K562 (cell line): ENCODE measurements around the gene OR6C76. TPM values are rescaled to one million over a fixed set of nuclear protein-coding genes. Genes with fewer than 3 reads are reported as not detected.
A peak's percentile ranks its signal among the peaks of the same experiment; 100 is the strongest.
"Not testable (repeated sequence)": the region's sequence is repeated elsewhere in the genome, so short reads cannot be mapped to it uniquely, and the experiment has no call there.

Experiments used
- ARNT ChIP-seq, 2 experiments: fragments of 450-650 bp; IDR thresholded peaks; 2 replicates each; pipeline ENCODE4 v1.6.1; 2016; ENCODE audit warnings: mild to moderate bottlenecking in 1 of 2
- BCOR ChIP-seq: fragments of 450-650 bp; IDR thresholded peaks from 2 replicates; pipeline ENCODE4 v1.6.1; 2016
- CBFA2T3 ChIP-seq: fragments of 450-650 bp; IDR thresholded peaks from 2 replicates; pipeline ENCODE4 v1.6.1; 2017
- DMBX1 ChIP-seq: fragments of 250-450 bp; sonication (Bioruptor Pico); IDR thresholded peaks from 2 replicates; pipeline ENCODE4 v1.8.0; 2022; ENCODE audit warnings: inconsistent platforms, mild to moderate bottlenecking, moderate library complexity, borderline replicate concordance
- ETV5 ChIP-seq: sonication (generic); formaldehyde crosslinking; IDR thresholded peaks from 2 replicates; pipeline ENCODE4 v1.4.0; 2020; ENCODE audit warnings: low read depth, mild to moderate bottlenecking, missing genetic modification reagents
- GATA2 ChIP-seq: sonication (generic); formaldehyde crosslinking; IDR thresholded peaks from 2 replicates; pipeline ENCODE4 v1.4.0; 2020; ENCODE audit warnings: mild to moderate bottlenecking, missing genetic modification reagents
- KDM1A ChIP-seq, 2 experiments: fragments of 450-650 bp; IDR thresholded peaks; 2 replicates each; pipeline ENCODE4 v1.6.1; 2016; ENCODE audit warnings: mild to moderate bottlenecking in 2 of 2
- LEF1 ChIP-seq: fragments of 450-650 bp; IDR thresholded peaks from 2 replicates; pipeline ENCODE4 v1.6.1; 2016; ENCODE audit warnings: mild to moderate bottlenecking
- NR2C1 ChIP-seq, 2 experiments: fragments of 450-650 bp; IDR thresholded peaks; 2 replicates each; pipeline ENCODE4 v1.6.1; 2017; ENCODE audit warnings: mild to moderate bottlenecking in 2 of 2, antibody characterized with exemption in 1 of 2, inconsistent platforms in 1 of 2, missing compliant biosample characterization in 1 of 2, missing genetic modification characterization in 1 of 2
- SMAD3 ChIP-seq: fragments of 450-650 bp; formaldehyde crosslinking; conservative IDR thresholded peaks from 2 replicates; pipeline ENCODE4 v1.4.0; 2020; ENCODE audit warnings: mild to moderate bottlenecking
- ZNF384 ChIP-seq: IDR thresholded peaks from 2 replicates; pipeline ENCODE4 v1.6.1; 2012; ENCODE audit warnings: low read depth, low read length, improper control_type of control experiment
- polyA plus RNA-seq, 8 experiments: library from polyadenylated mRNA; depleted of rRNA in 4 of 8; stranded (reverse) in 5 of 8; unstranded in 3 of 8; fragments of >200 nt; fragmentation: Nextera tagmentation in 2 of 8; fragmentation: Illumina TruSeq in 1 of 8; extraction: Ambion mirVana in 2 of 8; extraction: Trizol in 1 of 8; gene quantifications; 2 replicates each; pipeline versions ENCODE4 v1.2.1 to v1.2.3, GENCODE V29; 2011 to 2014; ENCODE audit warnings: inconsistent platforms in 1 of 8, missing spikeins in 1 of 8
- total RNA-seq, 7 experiments: library from RNA; depleted of rRNA in 6 of 7; stranded (reverse); fragments of >200 nt in 6 of 7; fragmentation: Illumina TruSeq in 2 of 7; extraction: Trizol in 2 of 7; gene quantifications; 2 replicates each; pipeline versions ENCODE4 v1.2.1 to v1.2.3, GENCODE V29; 2011 to 2021; ENCODE audit warnings: low replicate concordance in 1 of 7
- TF ChIP-seq, protein P1 (sequence below), 3 experiments: fragments of 200-800 bp in 1 of 3; fragments of 250-450 bp in 1 of 3; fragments of 450-650 bp in 1 of 3; sonication (Bioruptor Pico) in 1 of 3; sonication (Bioruptor generic) in 1 of 3; formaldehyde crosslinking in 1 of 3; IDR thresholded peaks; 2 replicates each; pipeline versions ENCODE4 v1.6.1 to v1.8.0; 2016 to 2022; ENCODE audit warnings: mild to moderate bottlenecking in 2 of 3, missing genetic modification characterization in 2 of 3, missing compliant biosample characterization in 1 of 3, moderate library complexity in 1 of 3
- TF ChIP-seq, protein P2 (sequence below), 2 experiments: fragments of 450-650 bp in 1 of 2; sonication (generic) in 1 of 2; formaldehyde crosslinking in 1 of 2; IDR thresholded peaks; 2 replicates each; pipeline versions ENCODE4 v1.7.1 to v1.9.0; 2016 to 2022; ENCODE audit warnings: inconsistent platforms in 1 of 2, mild to moderate bottlenecking in 1 of 2, missing genetic modification reagents in 1 of 2
- TF ChIP-seq, protein P3 (sequence below): IDR thresholded peaks from 2 replicates; pipeline ENCODE4 v1.6.1; 2014; ENCODE audit warnings: antibody characterized with exemption

Gene OR6C76
- total and polyA plus RNA-seq, 9 of the 15 experiments (the other 6 are each of a cell fraction or from before 2014, with no cell fraction given): not detected

DNA sequence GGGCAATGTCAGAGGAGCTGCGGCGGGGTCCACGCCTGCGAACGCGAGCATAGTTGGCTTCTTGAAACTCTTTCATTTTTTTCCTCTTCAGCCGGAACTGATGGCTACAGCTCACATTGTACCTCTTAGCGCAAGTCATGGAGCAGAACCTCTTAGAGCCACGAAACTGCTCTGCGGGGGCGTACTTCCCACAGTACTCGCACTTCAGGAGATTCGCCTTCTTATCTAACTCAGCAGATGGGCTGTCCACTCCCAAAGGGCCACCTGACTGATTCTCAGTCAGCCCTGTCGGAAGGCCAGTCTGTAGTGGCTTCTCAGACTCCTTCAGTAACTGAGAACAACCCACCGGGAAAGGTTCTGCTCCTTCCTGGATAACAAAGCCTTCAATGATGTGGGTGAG lies 13.9 kb upstream of the OR6C76 start (continued):
- TF ChIP-seq, protein P1, sequence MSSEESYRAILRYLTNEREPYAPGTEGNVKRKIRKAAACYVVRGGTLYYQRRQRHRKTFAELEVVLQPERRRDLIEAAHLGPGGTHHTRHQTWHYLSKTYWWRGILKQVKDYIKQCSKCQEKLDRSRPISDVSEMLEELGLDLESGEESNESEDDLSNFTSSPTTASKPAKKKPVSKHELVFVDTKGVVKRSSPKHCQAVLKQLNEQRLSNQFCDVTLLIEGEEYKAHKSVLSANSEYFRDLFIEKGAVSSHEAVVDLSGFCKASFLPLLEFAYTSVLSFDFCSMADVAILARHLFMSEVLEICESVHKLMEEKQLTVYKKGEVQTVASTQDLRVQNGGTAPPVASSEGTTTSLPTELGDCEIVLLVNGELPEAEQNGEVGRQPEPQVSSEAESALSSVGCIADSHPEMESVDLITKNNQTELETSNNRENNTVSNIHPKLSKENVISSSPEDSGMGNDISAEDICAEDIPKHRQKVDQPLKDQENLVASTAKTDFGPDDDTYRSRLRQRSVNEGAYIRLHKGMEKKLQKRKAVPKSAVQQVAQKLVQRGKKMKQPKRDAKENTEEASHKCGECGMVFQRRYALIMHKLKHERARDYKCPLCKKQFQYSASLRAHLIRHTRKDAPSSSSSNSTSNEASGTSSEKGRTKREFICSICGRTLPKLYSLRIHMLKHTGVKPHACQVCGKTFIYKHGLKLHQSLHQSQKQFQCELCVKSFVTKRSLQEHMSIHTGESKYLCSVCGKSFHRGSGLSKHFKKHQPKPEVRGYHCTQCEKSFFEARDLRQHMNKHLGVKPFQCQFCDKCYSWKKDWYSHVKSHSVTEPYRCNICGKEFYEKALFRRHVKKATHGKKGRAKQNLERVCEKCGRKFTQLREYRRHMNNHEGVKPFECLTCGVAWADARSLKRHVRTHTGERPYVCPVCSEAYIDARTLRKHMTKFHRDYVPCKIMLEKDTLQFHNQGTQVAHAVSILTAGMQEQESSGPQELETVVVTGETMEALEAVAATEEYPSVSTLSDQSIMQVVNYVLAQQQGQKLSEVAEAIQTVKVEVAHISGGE (CRISPR knock-in tag; IDR thresholded peaks at IDR 0.05): peak in 2 of 3 experiments; percentile 78 to 89; a peak in 4 of 6 replicates
- 0 out of 2 replicates have a peak, but pooled peaks have one; percentile 19 for TF ChIP-seq SMAD3 (CRISPR knock-in tag)
- TF ChIP-seq LEF1: peak; percentile 82
- peak; percentile 67 for TF ChIP-seq DMBX1 (CRISPR knock-in tag)
- TF ChIP-seq KDM1A (IDR thresholded peaks at IDR 0.05): peak; percentile 79 to 88
- TF ChIP-seq, protein P2, sequence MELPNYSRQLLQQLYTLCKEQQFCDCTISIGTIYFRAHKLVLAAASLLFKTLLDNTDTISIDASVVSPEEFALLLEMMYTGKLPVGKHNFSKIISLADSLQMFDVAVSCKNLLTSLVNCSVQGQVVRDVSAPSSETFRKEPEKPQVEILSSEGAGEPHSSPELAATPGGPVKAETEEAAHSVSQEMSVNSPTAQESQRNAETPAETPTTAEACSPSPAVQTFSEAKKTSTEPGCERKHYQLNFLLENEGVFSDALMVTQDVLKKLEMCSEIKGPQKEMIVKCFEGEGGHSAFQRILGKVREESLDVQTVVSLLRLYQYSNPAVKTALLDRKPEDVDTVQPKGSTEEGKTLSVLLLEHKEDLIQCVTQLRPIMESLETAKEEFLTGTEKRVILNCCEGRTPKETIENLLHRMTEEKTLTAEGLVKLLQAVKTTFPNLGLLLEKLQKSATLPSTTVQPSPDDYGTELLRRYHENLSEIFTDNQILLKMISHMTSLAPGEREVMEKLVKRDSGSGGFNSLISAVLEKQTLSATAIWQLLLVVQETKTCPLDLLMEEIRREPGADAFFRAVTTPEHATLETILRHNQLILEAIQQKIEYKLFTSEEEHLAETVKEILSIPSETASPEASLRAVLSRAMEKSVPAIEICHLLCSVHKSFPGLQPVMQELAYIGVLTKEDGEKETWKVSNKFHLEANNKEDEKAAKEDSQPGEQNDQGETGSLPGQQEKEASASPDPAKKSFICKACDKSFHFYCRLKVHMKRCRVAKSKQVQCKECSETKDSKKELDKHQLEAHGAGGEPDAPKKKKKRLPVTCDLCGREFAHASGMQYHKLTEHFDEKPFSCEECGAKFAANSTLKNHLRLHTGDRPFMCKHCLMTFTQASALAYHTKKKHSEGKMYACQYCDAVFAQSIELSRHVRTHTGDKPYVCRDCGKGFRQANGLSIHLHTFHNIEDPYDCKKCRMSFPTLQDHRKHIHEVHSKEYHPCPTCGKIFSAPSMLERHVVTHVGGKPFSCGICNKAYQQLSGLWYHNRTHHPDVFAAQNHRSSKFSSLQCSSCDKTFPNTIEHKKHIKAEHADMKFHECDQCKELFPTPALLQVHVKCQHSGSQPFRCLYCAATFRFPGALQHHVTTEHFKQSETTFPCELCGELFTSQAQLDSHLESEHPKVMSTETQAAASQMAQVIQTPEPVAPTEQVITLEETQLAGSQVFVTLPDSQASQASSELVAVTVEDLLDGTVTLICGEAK (IDR thresholded peaks at IDR 0.05): peak; percentile 74
- TF ChIP-seq, protein P2 (CRISPR knock-in tag; IDR thresholded peaks at IDR 0.05): not testable (repeated sequence)
- peak; percentile 38; the same call in 1 of the 2 replicates for TF ChIP-seq ETV5 (CRISPR knock-in tag)
- peak; percentile 92 for TF ChIP-seq BCOR
- peak; percentile 67 for TF ChIP-seq GATA2
- 0 out of 2 replicates have a peak, but pooled peaks have one; percentile 24 for TF ChIP-seq NR2C1 (IDR thresholded peaks at IDR 0.05)
- not testable (repeated sequence) for TF ChIP-seq NR2C1 (tag; IDR thresholded peaks at IDR 0.05)
- TF ChIP-seq ZNF384: 0 out of 2 replicates have a peak, but pooled peaks have one; percentile 10
- TF ChIP-seq, protein P3, sequence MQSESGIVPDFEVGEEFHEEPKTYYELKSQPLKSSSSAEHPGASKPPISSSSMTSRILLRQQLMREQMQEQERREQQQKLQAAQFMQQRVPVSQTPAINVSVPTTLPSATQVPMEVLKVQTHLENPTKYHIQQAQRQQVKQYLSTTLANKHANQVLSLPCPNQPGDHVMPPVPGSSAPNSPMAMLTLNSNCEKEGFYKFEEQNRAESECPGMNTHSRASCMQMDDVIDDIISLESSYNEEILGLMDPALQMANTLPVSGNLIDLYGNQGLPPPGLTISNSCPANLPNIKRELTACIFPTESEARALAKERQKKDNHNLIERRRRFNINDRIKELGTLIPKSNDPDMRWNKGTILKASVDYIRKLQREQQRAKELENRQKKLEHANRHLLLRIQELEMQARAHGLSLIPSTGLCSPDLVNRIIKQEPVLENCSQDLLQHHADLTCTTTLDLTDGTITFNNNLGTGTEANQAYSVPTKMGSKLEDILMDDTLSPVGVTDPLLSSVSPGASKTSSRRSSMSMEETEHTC: 0 out of 2 replicates have a peak, but pooled peaks have one; percentile 54
- TF ChIP-seq CBFA2T3: peak; percentile 94
- peak in 1 of 2 experiments; percentile 80; a peak in 1 of 4 replicates for TF ChIP-seq ARNT (IDR thresholded peaks at IDR 0.05)
